ENCODE measurements around the gene GABRB1.

- TF ChIP-seq POLR2A (IDR thresholded peaks at IDR 0.05) = no peak
- no peak for TF ChIP-seq CTCF (IDR thresholded peaks at IDR 0.05)
Observed at GRCh38 chr4:47031011-47031678, at the start of gene GABRB1.

All from right lobe of liver (tissue), 4 donors.